ENCODE measurements around the gene SPATA2. TPM values are rescaled to one million over a fixed set of nuclear protein-coding genes. Genes with fewer than 3 reads are reported as not detected.

The SPATA2 gene
- total RNA-seq, 1 experiment from 2014 or later, result 8.3 TPM

DNA sequence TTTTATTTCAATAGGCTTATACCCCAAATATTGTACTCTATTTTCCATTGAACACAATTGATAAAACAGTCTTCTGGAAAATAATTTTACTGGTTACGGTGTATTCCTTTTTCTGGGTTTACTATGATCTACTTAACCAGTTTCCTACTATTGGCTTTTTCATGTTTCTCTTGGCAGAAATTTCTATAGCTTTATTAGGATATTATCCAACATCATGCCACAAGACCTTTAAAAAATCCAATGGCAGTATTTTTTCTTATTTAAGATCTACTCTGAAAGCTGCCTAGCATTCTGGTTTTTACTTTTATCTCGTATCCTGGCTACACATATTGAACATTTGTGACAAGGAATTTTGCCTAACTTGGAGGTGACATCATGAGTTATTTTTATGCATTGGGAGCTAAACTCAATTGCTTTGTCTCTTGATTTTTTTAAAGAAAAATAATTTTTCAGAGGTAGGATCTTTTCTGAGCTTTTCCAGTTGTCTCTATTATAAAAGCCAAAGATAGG, 57.2 kb downstream of the SPATA2 start:
- no peak for DNase-seq (ENCODE audit: low read depth)

DNA sequence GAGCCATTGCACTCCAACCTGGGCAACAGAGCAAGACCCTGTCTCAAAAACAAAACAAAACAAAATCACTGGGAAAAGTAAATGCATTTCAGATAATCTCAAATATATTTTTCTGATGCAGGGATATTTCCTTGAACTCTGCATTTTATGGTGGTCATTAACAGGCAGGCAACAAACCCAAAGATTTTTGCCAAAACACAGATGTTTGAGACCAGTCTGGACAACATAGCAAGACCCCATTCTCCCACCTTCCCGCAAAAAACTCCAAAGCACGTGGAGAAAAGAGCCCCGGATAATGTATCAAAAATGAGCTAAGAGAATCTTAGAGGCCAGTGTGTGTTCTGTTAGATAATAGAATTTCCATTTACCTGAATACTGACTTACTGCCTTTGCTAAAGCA, 58.4 kb downstream of the SPATA2 start:
- DNase-seq (ENCODE audit: low read depth), result no peak

GRCh38 chr20:49854190-49854875, 61.0 kb downstream of the SPATA2 start:
- no peak for DNase-seq (ENCODE audit: low read depth)

DNA sequence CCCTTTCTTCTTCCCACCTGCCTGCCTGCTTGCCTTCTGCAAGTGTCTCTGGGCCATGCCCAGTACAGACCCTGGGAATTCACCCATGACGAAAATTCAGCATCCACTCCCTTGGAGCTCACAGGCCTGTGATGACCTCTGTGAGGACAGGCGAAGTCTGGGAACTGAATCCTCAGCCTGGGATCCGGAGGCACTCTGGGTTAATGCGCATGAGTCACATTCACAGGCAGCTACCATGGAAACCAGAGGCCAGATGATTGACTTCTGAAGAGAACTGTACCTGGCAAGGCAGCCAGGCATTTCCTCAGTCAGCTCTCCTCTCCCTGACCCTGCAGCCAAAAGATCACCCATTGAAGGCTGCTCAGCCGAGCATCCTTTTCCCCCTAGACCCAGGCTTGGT, 61.7 kb downstream of the SPATA2 start:
- DNase-seq (ENCODE audit: low read depth), result peak; percentile 97

Other genes starting within 250 kb of the SPATA2 start
- gene B4GALT5, start 201.7 kb downstream of the SPATA2 start, total RNA-seq (2014; rRNA removed; shearing (Covaris generic)), result 30.2 and 46.0 TPM in 2 replicates
- 6.0 and 9.0 TPM in 2 replicates for gene SLC9A8, start 102.7 kb downstream of the SPATA2 start, total RNA-seq (2014; rRNA removed; shearing (Covaris generic))
- 372 and 527 TPM in 2 replicates for gene RNF114, start 20.9 kb upstream of the SPATA2 start, total RNA-seq (2014; rRNA removed; shearing (Covaris generic))
- 8.4 and 10.6 TPM in 2 replicates for gene SNAI1, start 67.5 kb upstream of the SPATA2 start, total RNA-seq (2014; rRNA removed; shearing (Covaris generic))
- 135 and 170 TPM in 2 replicates for gene UBE2V1, start 197.6 kb upstream of the SPATA2 start, total RNA-seq (2014; rRNA removed; shearing (Covaris generic))
- 49.6 and 61.9 TPM in 2 replicates for gene PEDS1, start 238.2 kb upstream of the SPATA2 start, total RNA-seq (2014; rRNA removed; shearing (Covaris generic))